Uterus (tissue), 2 donors: ENCODE measurements around the gene GTF3C2.

Experiments
- POLR2A ChIP-seq, 2 donors: fragments of 450-650 bp; IDR thresholded peaks; one replicate each; pipeline ENCODE4 v1.6.1; 2016; ENCODE audit warnings: antibody characterized with exemption in 2 of 2, mild to moderate bottlenecking in 1 of 2, moderate library complexity in 1 of 2
- TF ChIP-seq, protein P1 (sequence below), 4 experiments: fragments of 200-600 bp in 2 of 4; fragments of 450-650 bp in 2 of 4; sonication (generic) in 2 of 4; IDR thresholded peaks; one replicate each; pipeline ENCODE4 v1.5.1; 2016 to 2019; ENCODE audit warnings: antibody characterized with exemption in 4 of 4, mild to moderate bottlenecking in 2 of 4, moderate library complexity in 1 of 4

DNA sequence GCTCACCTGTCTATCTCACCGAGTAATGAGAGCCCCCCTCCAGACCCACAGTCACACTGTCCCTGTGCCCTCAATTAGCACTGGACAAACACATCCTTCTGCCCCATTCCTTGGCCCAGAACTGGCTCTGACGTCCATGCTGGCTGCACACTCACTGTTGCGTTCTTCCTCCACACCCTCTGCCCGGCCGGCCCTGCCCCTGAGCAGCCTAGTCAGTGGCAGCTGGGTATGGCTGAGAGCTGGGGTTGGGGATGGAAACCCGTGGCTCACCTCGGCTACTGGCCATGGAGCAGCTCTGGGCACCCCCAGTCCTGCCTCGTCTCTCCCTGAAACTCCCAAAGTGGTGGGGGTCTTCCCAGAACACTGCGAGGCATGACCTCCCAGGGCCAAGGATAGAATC is 41.9 kb downstream of the GTF3C2 start:
- TF ChIP-seq POLR2A (IDR thresholded peaks at IDR 0.05): no peak
- TF ChIP-seq, protein P1, sequence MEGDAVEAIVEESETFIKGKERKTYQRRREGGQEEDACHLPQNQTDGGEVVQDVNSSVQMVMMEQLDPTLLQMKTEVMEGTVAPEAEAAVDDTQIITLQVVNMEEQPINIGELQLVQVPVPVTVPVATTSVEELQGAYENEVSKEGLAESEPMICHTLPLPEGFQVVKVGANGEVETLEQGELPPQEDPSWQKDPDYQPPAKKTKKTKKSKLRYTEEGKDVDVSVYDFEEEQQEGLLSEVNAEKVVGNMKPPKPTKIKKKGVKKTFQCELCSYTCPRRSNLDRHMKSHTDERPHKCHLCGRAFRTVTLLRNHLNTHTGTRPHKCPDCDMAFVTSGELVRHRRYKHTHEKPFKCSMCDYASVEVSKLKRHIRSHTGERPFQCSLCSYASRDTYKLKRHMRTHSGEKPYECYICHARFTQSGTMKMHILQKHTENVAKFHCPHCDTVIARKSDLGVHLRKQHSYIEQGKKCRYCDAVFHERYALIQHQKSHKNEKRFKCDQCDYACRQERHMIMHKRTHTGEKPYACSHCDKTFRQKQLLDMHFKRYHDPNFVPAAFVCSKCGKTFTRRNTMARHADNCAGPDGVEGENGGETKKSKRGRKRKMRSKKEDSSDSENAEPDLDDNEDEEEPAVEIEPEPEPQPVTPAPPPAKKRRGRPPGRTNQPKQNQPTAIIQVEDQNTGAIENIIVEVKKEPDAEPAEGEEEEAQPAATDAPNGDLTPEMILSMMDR (IDR thresholded peaks at IDR 0.05): no peak
